ENCODE measurements around the gene MINPP1.

GRCh38 chr10:87545783-87546182 lies 41.1 kb downstream of the MINPP1 start:
- TF ChIP-seq NR1H2 (CRISPR knock-in tag; IDR thresholded peaks at IDR 0.05) (no peak), CTCF (IDR thresholded peaks at IDR 0.05) (no peak), ELF4 (CRISPR knock-in tag; IDR thresholded peaks at IDR 0.05; ENCODE audit: low read depth) (no peak), SMAD3 (CRISPR knock-in tag; IDR thresholded peaks at IDR 0.05; ENCODE audit: borderline replicate concordance) (no peak), NFE2L1 (CRISPR knock-in tag; IDR thresholded peaks at IDR 0.05) (no peak), CREB1 (CRISPR knock-in tag; IDR thresholded peaks at IDR 0.05) (no peak)
- TF ChIP-seq, protein P1, sequence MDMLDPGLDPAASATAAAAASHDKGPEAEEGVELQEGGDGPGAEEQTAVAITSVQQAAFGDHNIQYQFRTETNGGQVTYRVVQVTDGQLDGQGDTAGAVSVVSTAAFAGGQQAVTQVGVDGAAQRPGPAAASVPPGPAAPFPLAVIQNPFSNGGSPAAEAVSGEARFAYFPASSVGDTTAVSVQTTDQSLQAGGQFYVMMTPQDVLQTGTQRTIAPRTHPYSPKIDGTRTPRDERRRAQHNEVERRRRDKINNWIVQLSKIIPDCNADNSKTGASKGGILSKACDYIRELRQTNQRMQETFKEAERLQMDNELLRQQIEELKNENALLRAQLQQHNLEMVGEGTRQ (CRISPR knock-in tag; IDR thresholded peaks at IDR 0.05) = no peak
- TF ChIP-seq, protein P2, sequence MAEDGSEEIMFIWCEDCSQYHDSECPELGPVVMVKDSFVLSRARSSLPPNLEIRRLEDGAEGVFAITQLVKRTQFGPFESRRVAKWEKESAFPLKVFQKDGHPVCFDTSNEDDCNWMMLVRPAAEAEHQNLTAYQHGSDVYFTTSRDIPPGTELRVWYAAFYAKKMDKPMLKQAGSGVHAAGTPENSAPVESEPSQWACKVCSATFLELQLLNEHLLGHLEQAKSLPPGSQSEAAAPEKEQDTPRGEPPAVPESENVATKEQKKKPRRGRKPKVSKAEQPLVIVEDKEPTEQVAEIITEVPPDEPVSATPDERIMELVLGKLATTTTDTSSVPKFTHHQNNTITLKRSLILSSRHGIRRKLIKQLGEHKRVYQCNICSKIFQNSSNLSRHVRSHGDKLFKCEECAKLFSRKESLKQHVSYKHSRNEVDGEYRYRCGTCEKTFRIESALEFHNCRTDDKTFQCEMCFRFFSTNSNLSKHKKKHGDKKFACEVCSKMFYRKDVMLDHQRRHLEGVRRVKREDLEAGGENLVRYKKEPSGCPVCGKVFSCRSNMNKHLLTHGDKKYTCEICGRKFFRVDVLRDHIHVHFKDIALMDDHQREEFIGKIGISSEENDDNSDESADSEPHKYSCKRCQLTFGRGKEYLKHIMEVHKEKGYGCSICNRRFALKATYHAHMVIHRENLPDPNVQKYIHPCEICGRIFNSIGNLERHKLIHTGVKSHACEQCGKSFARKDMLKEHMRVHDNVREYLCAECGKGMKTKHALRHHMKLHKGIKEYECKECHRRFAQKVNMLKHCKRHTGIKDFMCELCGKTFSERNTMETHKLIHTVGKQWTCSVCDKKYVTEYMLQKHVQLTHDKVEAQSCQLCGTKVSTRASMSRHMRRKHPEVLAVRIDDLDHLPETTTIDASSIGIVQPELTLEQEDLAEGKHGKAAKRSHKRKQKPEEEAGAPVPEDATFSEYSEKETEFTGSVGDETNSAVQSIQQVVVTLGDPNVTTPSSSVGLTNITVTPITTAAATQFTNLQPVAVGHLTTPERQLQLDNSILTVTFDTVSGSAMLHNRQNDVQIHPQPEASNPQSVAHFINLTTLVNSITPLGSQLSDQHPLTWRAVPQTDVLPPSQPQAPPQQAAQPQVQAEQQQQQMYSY (CRISPR knock-in tag; IDR thresholded peaks at IDR 0.05) = no peak
- TF ChIP-seq, protein P3, sequence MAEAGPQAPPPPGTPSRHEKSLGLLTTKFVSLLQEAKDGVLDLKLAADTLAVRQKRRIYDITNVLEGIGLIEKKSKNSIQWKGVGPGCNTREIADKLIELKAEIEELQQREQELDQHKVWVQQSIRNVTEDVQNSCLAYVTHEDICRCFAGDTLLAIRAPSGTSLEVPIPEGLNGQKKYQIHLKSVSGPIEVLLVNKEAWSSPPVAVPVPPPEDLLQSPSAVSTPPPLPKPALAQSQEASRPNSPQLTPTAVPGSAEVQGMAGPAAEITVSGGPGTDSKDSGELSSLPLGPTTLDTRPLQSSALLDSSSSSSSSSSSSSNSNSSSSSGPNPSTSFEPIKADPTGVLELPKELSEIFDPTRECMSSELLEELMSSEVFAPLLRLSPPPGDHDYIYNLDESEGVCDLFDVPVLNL (CRISPR knock-in tag; IDR thresholded peaks at IDR 0.05; ENCODE audit: borderline replicate concordance, low read depth) = no peak
- TF ChIP-seq, protein P4, sequence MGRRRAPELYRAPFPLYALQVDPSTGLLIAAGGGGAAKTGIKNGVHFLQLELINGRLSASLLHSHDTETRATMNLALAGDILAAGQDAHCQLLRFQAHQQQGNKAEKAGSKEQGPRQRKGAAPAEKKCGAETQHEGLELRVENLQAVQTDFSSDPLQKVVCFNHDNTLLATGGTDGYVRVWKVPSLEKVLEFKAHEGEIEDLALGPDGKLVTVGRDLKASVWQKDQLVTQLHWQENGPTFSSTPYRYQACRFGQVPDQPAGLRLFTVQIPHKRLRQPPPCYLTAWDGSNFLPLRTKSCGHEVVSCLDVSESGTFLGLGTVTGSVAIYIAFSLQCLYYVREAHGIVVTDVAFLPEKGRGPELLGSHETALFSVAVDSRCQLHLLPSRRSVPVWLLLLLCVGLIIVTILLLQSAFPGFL (CRISPR knock-in tag; IDR thresholded peaks at IDR 0.05; ENCODE audit: borderline replicate concordance) = no peak

All from WTC11 (cell line).